Loucy (cell line): ENCODE data around the gene MTREX.

Experiments
- CTCF ChIP-seq: fragments of 200-600 bp; sonication (generic); conservative IDR thresholded peaks from 2 replicates; pipeline ENCODE4 v1.5.1; 2014; ENCODE audit warnings: mild to moderate bottlenecking, antibody characterized with exemption, low read length
- EZH2phosphoT487 ChIP-seq: fragments of 200-600 bp; IDR thresholded peaks from 2 replicates; pipeline ENCODE4 v1.6.1; 2018; ENCODE audit warnings: antibody characterized with exemption, mild to moderate bottlenecking, moderate library complexity, borderline replicate concordance

GRCh38 chr5:55432549-55432948, 124.8 kb downstream of the MTREX start:
- no peak for TF ChIP-seq CTCF
- no peak for TF ChIP-seq EZH2phosphoT487
